T-cell (primary cell): ENCODE measurements around the gene ALX3. TPM values are rescaled to one million over a fixed set of nuclear protein-coding genes. Genes with fewer than 3 reads are reported as not detected.

Experiments used
- ATAC-seq, 4 experiments: fragments of 200-7000 bp in 3 of 4; fragments of 150-1000 bp in 1 of 4; cut with Tn5 transposase; replicated peaks in 1 of 4; 1 replicate in 3 of 4; 2 replicates in 1 of 4; pipeline ENCODE4 v1.10.0; 2021; ENCODE audit warnings: moderate library complexity in 3 of 4, mild to moderate bottlenecking in 2 of 4, moderate number of reproducible peaks in 1 of 4
- CTCF ChIA-PET, 2 donors: fragments of 300-600 bp; sonication (Branson Sonifier 250); formaldehyde crosslinking; loops; one replicate each; lab custom pipeline; 2022; ENCODE audit warnings: antibody characterized with exemption in 2 of 2; lab: Charles Lee
- POLR2A ChIA-PET, 2 donors: fragments of 300-600 bp; sonication (Branson Sonifier 250); formaldehyde crosslinking; loops; one replicate each; lab custom pipeline; 2022; ENCODE audit warnings: antibody characterized with exemption in 2 of 2; lab: Charles Lee
- DNase-seq, 35 experiments: peaks; one replicate each; pipeline versions ENCODE4 v3.0.0 to v3.0.0-alpha.2; 2013 to 2023
- H3K27ac ChIP-seq: one replicate; pipeline ENCODE4 v1.5.1; 2013; ENCODE audit warnings: low read length
- H3K27me3 ChIP-seq, 2 experiments: replicated peaks in 1 of 2; 1 replicate in 1 of 2; 2 replicates in 1 of 2; pipeline versions ENCODE4 v1.6.1 to v1.7.0; 2013; ENCODE audit warnings: low read length in 1 of 2, mixed read lengths in 1 of 2; ENCODE audit not compliant: control insufficient read depth in 2 of 2, insufficient read depth in 2 of 2; ENCODE audit errors: extremely low read depth in 1 of 2
- H3K36me3 ChIP-seq, 2 donors: 1 replicate in 1 of 2; 2 replicates in 1 of 2; pipeline versions ENCODE4 v1.6.1 to v1.7.0; 2013; ENCODE audit warnings: low read length in 1 of 2; ENCODE audit not compliant: control insufficient read depth in 2 of 2, insufficient read depth in 1 of 2; ENCODE audit errors: extremely low read depth in 1 of 2
- H3K4me1 ChIP-seq, 2 experiments: 1 replicate in 1 of 2; 2 replicates in 1 of 2; pipeline versions ENCODE4 v1.6.1 to v1.7.0; 2013; ENCODE audit warnings: low read length in 2 of 2, mixed read lengths in 1 of 2; ENCODE audit not compliant: insufficient read depth in 2 of 2, control insufficient read depth in 1 of 2; ENCODE audit errors: extremely low read depth in 1 of 2
- H3K4me3 ChIP-seq, 2 donors: 1 replicate in 1 of 2; 2 replicates in 1 of 2; pipeline versions ENCODE4 v1.5.1 to v1.7.0; 2013; ENCODE audit warnings: mild to moderate bottlenecking in 2 of 2, low read length in 1 of 2, moderate library complexity in 1 of 2; ENCODE audit not compliant: control insufficient read depth in 1 of 2; ENCODE audit errors: extremely low read depth in 1 of 2
- H3K9me3 ChIP-seq: 2 replicates; pipeline ENCODE4 v1.7.0; 2013
- H3K27ac Mint-ChIP-seq, 2 donors: one replicate each; pipeline ENCODE4 v1.8.0; 2020 to 2021; ENCODE audit warnings: mild to moderate bottlenecking in 2 of 2, mixed read lengths in 2 of 2
- H3K27me3 Mint-ChIP-seq, 2 donors: one replicate each; pipeline ENCODE4 v1.8.0; 2021 to 2022; ENCODE audit warnings: mixed read lengths in 2 of 2
- H3K36me3 Mint-ChIP-seq: one replicate; pipeline ENCODE4 v1.8.0; 2021; ENCODE audit warnings: mixed read lengths
- H3K4me1 Mint-ChIP-seq, 3 donors: one replicate each; pipeline ENCODE4 v1.8.0; 2020 to 2022; ENCODE audit warnings: mixed read lengths in 3 of 3, mild to moderate bottlenecking in 1 of 3
- H3K4me3 Mint-ChIP-seq, 3 donors: one replicate each; pipeline ENCODE4 v1.8.0; 2020 to 2022; ENCODE audit warnings: mild to moderate bottlenecking in 3 of 3, mixed read lengths in 3 of 3, moderate library complexity in 3 of 3
- H3K9me3 Mint-ChIP-seq, 3 donors: one replicate each; pipeline ENCODE4 v1.8.0; 2020 to 2022; ENCODE audit warnings: mixed read lengths in 3 of 3
- WGBS: methylation state at CpG from one replicate; pipeline ENCODE4 v1.1.5; 2013; ENCODE audit warnings: missing lambda C conversion rate; ENCODE audit not compliant: insufficient coverage; 5-methylcytosine and 5-hydroxymethylcytosine counted together
- total RNA-seq, 35 experiments: library from RNA in 6 of 35; stranded (reverse) in 6 of 35; fragments of 120-200 nt in 1 of 35; gene quantifications; one replicate each; pipeline versions ENCODE4 v1.2.1 to v1.2.4 and lab custom pipeline; 2013 to 2026

The ALX3 gene
- total RNA-seq, 5 donors from 2014 or later (not counting 1 experiment from before 2014, with no cell fraction given): not detected

DNA sequence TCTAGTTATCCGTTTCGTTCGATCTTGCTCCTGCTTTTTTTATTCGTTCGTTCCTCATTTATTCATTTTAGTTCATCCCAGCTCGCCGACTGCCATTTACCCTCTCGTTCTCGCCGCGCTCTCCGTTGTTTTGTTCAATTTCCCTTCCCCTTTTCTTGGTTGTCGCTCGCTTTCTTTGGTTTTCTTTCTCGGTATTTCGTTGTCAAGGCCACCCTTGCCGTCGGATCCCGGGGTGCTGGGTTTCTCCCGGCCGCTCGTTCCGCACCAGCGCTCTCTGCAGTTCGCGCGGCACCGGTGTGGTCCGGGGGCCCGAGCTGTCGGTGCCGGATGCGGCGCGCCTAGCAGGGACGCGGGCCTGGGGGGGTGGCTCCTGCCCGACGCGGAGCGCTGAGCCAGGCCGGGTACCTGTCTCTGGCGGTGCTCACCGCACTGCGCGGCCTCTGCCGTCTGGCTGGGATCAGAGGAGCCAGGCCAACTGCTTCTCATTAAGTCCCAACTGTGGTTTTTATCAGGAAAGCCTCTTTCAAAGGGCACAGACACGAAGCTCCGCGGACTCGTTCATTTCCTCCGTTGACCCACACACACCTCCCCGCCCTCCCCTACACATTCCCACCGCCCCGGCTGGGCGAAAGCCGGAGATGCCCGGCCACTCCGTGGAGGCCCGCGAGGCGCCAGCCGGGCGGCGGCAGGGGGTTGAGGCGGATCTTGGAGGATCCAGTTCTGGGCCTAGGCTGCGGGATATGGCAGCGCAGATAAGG lies 1.6 kb downstream of the ALX3 start:
- peak overlapping the region in 1 of 2 donors; percentile 45 for H3K4me3 ChIP-seq
- Mint-ChIP-seq H3K9me3 (no peaks in the 10 kb centered on the region), H3K36me3 (no peaks in the 10 kb centered on the region), H3K27ac (peak overlapping the region in 1 of 2 donors; percentile 9), H3K4me3 (peak overlapping the region; percentile 22 to 69 (median 48)), H3K27me3 (peaks cover 36 to 63% of the 10 kb centered on the region in 2 donors), H3K4me1 (peaks cover 13 to 25% (median 19%) of the 10 kb centered on the region in 3 donors)
- no peaks in the 10 kb centered on the region for H3K9me3 ChIP-seq
- DNase-seq (peak in 17 of 35 experiments; percentile 11 to 49 (median 23)), ATAC-seq (peak; percentile 59 to 68 (median 65))
- ChIA-PET POLR2A (no interaction called here), CTCF (no interaction called here)
- 8% methylated on average over 63 of the region's 68 CpGs for WGBS
- no peak overlapping the region for H3K27ac ChIP-seq
- H3K27me3 ChIP-seq: peaks cover 14 to 74% of the 10 kb centered on the region in 2 experiments
- H3K36me3 ChIP-seq: no peaks in the 10 kb centered on the region
- peaks cover 0 to 30% of the 10 kb centered on the region in 2 experiments for H3K4me1 ChIP-seq

DNA sequence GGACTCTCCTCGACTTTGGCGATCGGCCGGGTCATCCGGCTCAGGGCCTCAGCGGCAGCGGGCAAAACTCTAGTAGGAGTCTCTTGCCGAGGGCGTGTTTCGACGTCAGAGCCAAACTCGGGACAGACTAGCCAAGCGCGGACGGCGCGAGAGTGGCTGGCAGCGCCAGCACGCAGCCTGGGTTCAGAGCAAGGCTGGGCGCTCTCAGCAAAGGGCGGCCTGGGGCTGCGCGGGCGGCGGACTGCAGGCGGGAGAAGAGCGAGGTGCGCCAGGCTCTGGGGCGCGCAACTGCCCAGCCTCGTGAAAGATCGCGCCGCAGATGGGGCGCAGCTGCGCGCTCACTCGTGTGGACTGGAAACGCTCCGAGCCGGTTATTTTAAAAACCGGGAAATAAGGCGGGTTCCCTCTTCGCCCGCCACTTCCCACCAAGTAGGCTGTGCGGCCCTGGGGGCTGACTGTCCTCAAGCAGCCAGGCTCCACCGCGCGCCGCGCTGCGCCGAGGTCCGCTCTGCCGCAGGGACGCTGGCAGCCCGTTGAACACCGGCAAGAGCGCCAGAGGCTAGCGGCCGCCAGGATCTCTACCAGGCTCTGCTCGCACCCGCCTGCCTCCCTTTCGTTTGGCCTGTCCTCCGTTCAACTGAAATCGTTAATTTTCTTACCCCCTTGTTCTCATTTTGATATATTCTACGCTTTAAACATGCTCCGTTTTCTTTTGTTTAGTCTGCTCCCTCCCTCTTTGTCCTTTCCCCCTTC lies 2.4 kb downstream of the ALX3 start:
- H3K4me1 ChIP-seq: peaks cover 0 to 30% of the 10 kb centered on the region in 2 experiments
- peak overlapping the region in 1 of 2 donors; percentile 45 for H3K4me3 ChIP-seq
- ATAC-seq (no peak), DNase-seq (peak in 1 of 35 experiments; percentile 12)
- Mint-ChIP-seq H3K4me1 (peaks cover 13 to 25% (median 19%) of the 10 kb centered on the region in 3 donors), H3K9me3 (no peaks in the 10 kb centered on the region), H3K4me3 (peak overlapping the region; percentile 24 to 69 (median 48)), H3K27me3 (peaks cover 35 to 59% of the 10 kb centered on the region in 2 donors), H3K36me3 (no peaks in the 10 kb centered on the region), H3K27ac (peak overlapping the region in 1 of 2 donors; percentile 9)
- H3K27ac ChIP-seq: no peak overlapping the region
- no peaks in the 10 kb centered on the region for H3K36me3 ChIP-seq
- ChIA-PET CTCF (no interaction called here), POLR2A (no interaction called here)
- H3K9me3 ChIP-seq: no peaks in the 10 kb centered on the region
- H3K27me3 ChIP-seq: peaks cover 11 to 74% of the 10 kb centered on the region in 2 experiments
- 10% methylated on average over 68 of the region's 68 CpGs for WGBS

DNA sequence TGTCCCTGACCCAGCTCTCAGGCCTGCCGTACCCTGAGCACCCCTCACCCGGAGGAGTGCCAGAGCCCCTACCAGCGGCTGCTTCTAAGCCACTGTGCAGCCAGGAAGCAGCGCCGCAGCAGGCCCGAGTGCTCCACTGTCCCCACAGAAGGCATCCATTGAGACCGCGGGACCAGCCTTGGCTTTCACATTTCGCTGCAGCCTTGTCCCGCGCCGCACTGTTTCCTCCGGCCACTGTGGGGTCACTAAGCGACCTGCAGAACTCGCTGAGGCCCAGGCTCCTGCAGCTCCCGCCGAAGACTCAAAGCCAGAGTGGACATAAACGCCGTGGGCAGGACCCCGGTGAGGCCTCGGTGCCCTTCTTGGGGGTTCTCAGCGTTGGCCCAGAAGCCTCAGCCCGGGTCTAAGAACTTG lies 3.0 kb downstream of the ALX3 start:
- H3K27ac Mint-ChIP-seq: no peak overlapping the region
- no peaks in the 10 kb centered on the region for H3K9me3 Mint-ChIP-seq
- 35% methylated on average over 23 of the region's 23 CpGs for WGBS
- Histone ChIP-seq H3K27me3 (peaks cover 11 to 74% of the 10 kb centered on the region in 2 experiments), H3K27ac (no peak overlapping the region), H3K4me1 (peaks cover 0 to 30% of the 10 kb centered on the region in 2 experiments), H3K36me3 (peaks cover 0 to 2% of the 10 kb centered on the region in 2 donors), H3K9me3 (no peaks in the 10 kb centered on the region), H3K4me3 (no peak overlapping the region)
- H3K4me1 Mint-ChIP-seq: peaks cover 13 to 25% (median 19%) of the 10 kb centered on the region in 3 donors
- no peaks in the 10 kb centered on the region for H3K36me3 Mint-ChIP-seq
- ATAC-seq (no peak), DNase-seq (no peak)
- H3K27me3 Mint-ChIP-seq: peaks cover 30 to 53% of the 10 kb centered on the region in 2 donors
- POLR2A ChIA-PET: no interaction called here
- H3K4me3 Mint-ChIP-seq: peak overlapping the region in 2 of 3 donors; percentile 24 to 69
- CTCF ChIA-PET: no interaction called here

DNA sequence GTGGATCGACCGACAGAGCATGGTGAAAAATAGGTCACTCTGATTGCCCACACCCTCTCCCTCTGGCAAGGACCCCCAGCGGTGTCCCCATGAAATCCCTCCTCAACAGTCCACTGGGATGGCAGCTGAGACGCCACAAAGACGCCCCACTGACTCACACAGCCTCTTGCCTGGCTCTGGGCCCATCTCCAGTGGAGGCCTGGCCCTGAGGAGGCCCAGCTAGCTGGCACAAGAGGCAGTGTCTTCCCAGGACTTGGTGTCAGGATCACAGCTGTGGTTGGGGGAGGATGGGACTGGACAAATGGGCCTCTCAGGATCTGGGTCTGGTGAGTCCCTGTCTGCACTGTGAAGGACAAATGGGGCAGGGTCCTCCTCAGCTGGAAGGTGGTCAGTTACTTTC lies 4.6 kb downstream of the ALX3 start:
- Histone ChIP-seq H3K27ac (no peak overlapping the region), H3K9me3 (no peaks in the 10 kb centered on the region), H3K27me3 (peaks cover 3 to 61% of the 10 kb centered on the region in 2 experiments), H3K4me1 (peaks cover 0 to 30% of the 10 kb centered on the region in 2 experiments), H3K4me3 (no peak overlapping the region), H3K36me3 (peaks cover 0 to 2% of the 10 kb centered on the region in 2 donors)
- ChIA-PET POLR2A (no interaction called here), CTCF (interaction anchor here in 1 of 2 donors (0.6 kb wide), 1 partner anchor 575 kb away, joined by 7 read pairs; no protein-coding TSS in a partner anchor)
- WGBS: 82% methylated on average over 5 of the region's 5 CpGs
- H3K9me3 Mint-ChIP-seq: no peaks in the 10 kb centered on the region
- peaks cover 10% of the 10 kb centered on the region for H3K36me3 Mint-ChIP-seq
- no peak overlapping the region for H3K4me3 Mint-ChIP-seq
- peaks cover 18 to 37% of the 10 kb centered on the region in 2 donors for H3K27me3 Mint-ChIP-seq
- ATAC-seq: no peak
- no peak overlapping the region for H3K27ac Mint-ChIP-seq
- DNase-seq: no peak
- peaks cover 13 to 21% (median 15%) of the 10 kb centered on the region in 3 donors for H3K4me1 Mint-ChIP-seq

DNA sequence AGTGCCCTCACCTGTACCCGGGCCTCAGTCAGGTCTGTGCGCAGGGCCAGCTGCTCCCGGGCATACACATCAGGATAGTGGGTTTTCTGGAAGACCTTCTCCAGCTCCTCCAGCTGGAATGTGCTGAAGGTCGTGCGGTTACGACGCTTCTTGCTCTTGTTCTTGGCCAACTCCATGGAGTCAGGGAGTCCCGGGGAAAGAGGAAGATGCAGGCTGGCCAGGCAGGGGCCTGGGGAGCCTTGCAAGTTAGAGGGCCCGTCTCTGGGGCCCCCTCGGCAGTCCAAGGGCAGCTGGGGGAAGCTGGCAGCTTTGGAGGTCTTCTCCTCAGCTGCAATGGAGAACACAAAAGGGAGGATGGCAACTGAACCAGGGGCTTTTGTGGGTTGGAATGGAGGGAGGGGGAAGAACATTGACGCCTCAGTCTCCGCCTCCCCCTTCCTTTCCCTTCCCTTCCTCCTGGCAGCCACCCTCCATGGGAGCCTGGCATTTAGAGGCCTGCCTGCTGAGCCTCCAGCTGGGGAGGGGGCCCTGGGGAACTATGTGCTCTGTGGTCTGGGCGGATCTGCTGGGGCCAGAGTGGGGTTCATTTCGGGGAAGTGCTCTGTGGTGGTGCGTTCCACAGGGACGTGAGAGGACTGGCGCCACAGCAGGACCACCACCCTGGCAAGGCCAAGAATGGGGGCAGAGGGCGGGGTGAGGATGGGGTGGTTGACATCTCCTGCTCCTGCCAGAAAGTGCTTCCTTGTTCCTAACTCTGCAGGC lies 5.7 kb downstream of the ALX3 start:
- Mint-ChIP-seq H3K27ac (no peak overlapping the region), H3K4me1 (peaks cover 12 to 18% (median 16%) of the 10 kb centered on the region in 3 donors), H3K4me3 (no peak overlapping the region), H3K9me3 (no peaks in the 10 kb centered on the region), H3K36me3 (peaks cover 16% of the 10 kb centered on the region), H3K27me3 (peaks cover 17 to 32% of the 10 kb centered on the region in 2 donors)
- H3K27ac ChIP-seq: no peak overlapping the region
- CTCF ChIA-PET: interaction anchor here (0.6 to 1.1 kb wide), 3 partner anchors 13 to 1075 kb away, joined by 3 read pairs; partner anchors contain the start of genes CEPT1 (in 1 of the 2) and DRAM2 (in 1 of the 2)
- ATAC-seq (no peak), DNase-seq (no peak)
- H3K27me3 ChIP-seq: peaks cover 3 to 54% of the 10 kb centered on the region in 2 experiments
- peaks cover 2 to 3% of the 10 kb centered on the region in 2 donors for H3K36me3 ChIP-seq
- 84% methylated on average over 9 of the region's 18 CpGs for WGBS
- POLR2A ChIA-PET: no interaction called here
- no peak overlapping the region for H3K4me3 ChIP-seq
- H3K9me3 ChIP-seq: no peaks in the 10 kb centered on the region
- H3K4me1 ChIP-seq: peaks cover 0 to 24% of the 10 kb centered on the region in 2 experiments
